Peyer's patch (tissue), 4 donors: Measurements from ENCODE around the gene JDP2. TPM values are rescaled to one million over a fixed set of nuclear protein-coding genes. Genes with fewer than 3 reads are reported as not detected.

Experiments used
- DNase-seq, 3 donors: peaks; one replicate each; pipeline ENCODE4 v3.0.0-alpha.2; 2017 to 2019
- H3K27ac ChIP-seq, 4 donors: fragments of 200-600 bp; sonication (generic); one replicate each; pipeline ENCODE4 v1.5.1; 2016 to 2019
- H3K27me3 ChIP-seq, 2 donors: fragments of 200-600 bp; sonication (generic); one replicate each; pipeline ENCODE4 v1.5.1; 2019
- H3K36me3 ChIP-seq, 3 donors: fragments of 200-600 bp; sonication (generic); one replicate each; pipeline ENCODE4 v1.5.1; 2016 to 2019
- H3K4me1 ChIP-seq, 4 donors: fragments of 200-600 bp; sonication (generic); one replicate each; pipeline ENCODE4 v1.5.1; 2016 to 2019
- H3K4me3 ChIP-seq, 4 donors: fragments of 200-600 bp; sonication (generic); 1 replicate in 3 of 4; 2 replicates in 1 of 4; pipeline ENCODE4 v1.5.1; 2016 to 2019; ENCODE audit warnings: mild to moderate bottlenecking in 1 of 4
- H3K9me3 ChIP-seq, 4 donors: fragments of 200-600 bp; sonication (generic); one replicate each; pipeline ENCODE4 v1.5.1; 2016 to 2019; ENCODE audit warnings: mild to moderate bottlenecking in 1 of 4
- CTCF ChIP-seq, 6 experiments: fragments of 450-650 bp in 4 of 6; fragments of 200-600 bp in 2 of 6; sonication (generic) in 1 of 6; IDR thresholded peaks; one replicate each; pipeline ENCODE4 v1.5.1; 2017 to 2019; ENCODE audit warnings: antibody characterized with exemption in 6 of 6, mild to moderate bottlenecking in 3 of 6, moderate library complexity in 1 of 6
- POLR2A ChIP-seq, 2 donors: fragments of 450-650 bp; IDR thresholded peaks; one replicate each; pipeline ENCODE4 v1.5.1; 2017; ENCODE audit warnings: antibody characterized with exemption in 2 of 2, mild to moderate bottlenecking in 2 of 2, moderate library complexity in 2 of 2
- total RNA-seq, 4 donors: library from RNA; depleted of rRNA; stranded (reverse); fragments of >200 nt; gene quantifications; one replicate each; pipeline ENCODE4 v1.1.0, GENCODE V29; 2016

The JDP2 gene
- total RNA-seq, 4 donors from 2014 or later: 56.7 to 111 (median 67.2) TPM

- Histone ChIP-seq H3K9me3 (no peaks in the 10 kb centered on the region), H3K36me3 (peaks cover 0 to 39% (median 0%) of the 10 kb centered on the region in 3 donors), H3K4me1 (peaks cover 6 to 72% (median 11%) of the 10 kb centered on the region in 4 donors), H3K27me3 (no peaks in the 10 kb centered on the region), H3K27ac (peak overlapping the region in 3 of 4 donors; percentile 28 to 87 (median 81)), H3K4me3 (no peak overlapping the region)
- DNase-seq: peak in 2 of 3 donors; percentile 86 to 87
- peak in 1 of 2 donors; percentile 27 for TF ChIP-seq POLR2A (IDR thresholded peaks at IDR 0.05)
- no peak for TF ChIP-seq CTCF (IDR thresholded peaks at IDR 0.05)
Observed at GRCh38 chr14:75432411-75432810, 4.6 kb downstream of the JDP2 start.

- TF ChIP-seq CTCF (IDR thresholded peaks at IDR 0.05) (no peak), POLR2A (IDR thresholded peaks at IDR 0.05) (no peak)
- no peaks in the 10 kb centered on the region for H3K27me3 ChIP-seq
- no peak overlapping the region for H3K4me3 ChIP-seq
- H3K36me3 ChIP-seq: peaks cover 0 to 51% (median 0%) of the 10 kb centered on the region in 3 donors
- H3K4me1 ChIP-seq: peaks cover 6 to 78% (median 10%) of the 10 kb centered on the region in 4 donors
- no peak for DNase-seq
- peak overlapping the region in 1 of 4 donors; percentile 87 for H3K27ac ChIP-seq
- no peaks in the 10 kb centered on the region for H3K9me3 ChIP-seq
Observed at GRCh38 chr14:75433631-75434071, 5.8 kb downstream of the JDP2 start.

- no peaks in the 10 kb centered on the region for H3K27me3 ChIP-seq
- no peaks in the 10 kb centered on the region for H3K9me3 ChIP-seq
- TF ChIP-seq CTCF (IDR thresholded peaks at IDR 0.05) (no peak), POLR2A (IDR thresholded peaks at IDR 0.05) (no peak)
- H3K4me3 ChIP-seq: no peak overlapping the region
- no peak for DNase-seq
- peak overlapping the region in 1 of 4 donors; percentile 34 for H3K27ac ChIP-seq
- peaks cover 5 to 73% (median 10%) of the 10 kb centered on the region in 4 donors for H3K4me1 ChIP-seq
- peaks cover 0 to 55% (median 0%) of the 10 kb centered on the region in 3 donors for H3K36me3 ChIP-seq
Observed at GRCh38 chr14:75434138-75434889, 6.5 kb downstream of the JDP2 start.

GRCh38 chr14:75434890-75435248 lies 7.0 kb downstream of the JDP2 start:
- TF ChIP-seq CTCF (IDR thresholded peaks at IDR 0.05) (no peak), POLR2A (IDR thresholded peaks at IDR 0.05) (no peak)
- no peaks in the 10 kb centered on the region for H3K27me3 ChIP-seq
- H3K36me3 ChIP-seq: peaks cover 0 to 61% (median 0%) of the 10 kb centered on the region in 3 donors
- no peak for DNase-seq
- no peak overlapping the region for H3K4me3 ChIP-seq
- no peaks in the 10 kb centered on the region for H3K9me3 ChIP-seq
- H3K27ac ChIP-seq: peak overlapping the region in 1 of 4 donors; percentile 34
- peaks cover 3 to 70% (median 10%) of the 10 kb centered on the region in 4 donors for H3K4me1 ChIP-seq

- no peaks in the 10 kb centered on the region for H3K9me3 ChIP-seq
- H3K27me3 ChIP-seq: no peaks in the 10 kb centered on the region
- H3K4me3 ChIP-seq: no peak overlapping the region
- H3K27ac ChIP-seq: peak overlapping the region in 1 of 4 donors; percentile 34
- DNase-seq: no peak
- no peak for TF ChIP-seq POLR2A (IDR thresholded peaks at IDR 0.05)
- TF ChIP-seq CTCF (IDR thresholded peaks at IDR 0.05): no peak
- H3K36me3 ChIP-seq: peaks cover 0 to 67% (median 0%) of the 10 kb centered on the region in 3 donors
- H3K4me1 ChIP-seq: peaks cover 3 to 70% (median 10%) of the 10 kb centered on the region in 4 donors
Observed at GRCh38 chr14:75435473-75435872, 7.7 kb downstream of the JDP2 start.
